ENCODE results near the gene HYAL3.

DNA sequence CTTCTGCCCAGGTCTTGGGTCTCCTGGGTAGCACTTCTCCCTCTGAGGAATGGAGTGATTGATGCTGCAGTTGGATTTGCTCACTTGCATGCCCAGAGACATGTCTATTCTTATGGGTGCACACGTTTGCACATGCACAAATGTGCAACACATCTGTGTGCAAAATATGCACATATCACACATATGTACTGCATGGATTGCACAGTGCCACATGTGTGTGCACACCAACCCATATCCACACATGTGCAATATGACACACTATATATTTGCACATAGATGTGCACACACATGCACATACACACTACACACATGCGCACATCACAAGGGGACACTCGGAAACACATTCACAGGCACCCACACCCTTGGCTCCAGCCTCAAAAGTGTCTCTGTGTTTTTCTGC lies 30.9 kb downstream of the HYAL3 start:
- TF ChIP-seq, protein P1, sequence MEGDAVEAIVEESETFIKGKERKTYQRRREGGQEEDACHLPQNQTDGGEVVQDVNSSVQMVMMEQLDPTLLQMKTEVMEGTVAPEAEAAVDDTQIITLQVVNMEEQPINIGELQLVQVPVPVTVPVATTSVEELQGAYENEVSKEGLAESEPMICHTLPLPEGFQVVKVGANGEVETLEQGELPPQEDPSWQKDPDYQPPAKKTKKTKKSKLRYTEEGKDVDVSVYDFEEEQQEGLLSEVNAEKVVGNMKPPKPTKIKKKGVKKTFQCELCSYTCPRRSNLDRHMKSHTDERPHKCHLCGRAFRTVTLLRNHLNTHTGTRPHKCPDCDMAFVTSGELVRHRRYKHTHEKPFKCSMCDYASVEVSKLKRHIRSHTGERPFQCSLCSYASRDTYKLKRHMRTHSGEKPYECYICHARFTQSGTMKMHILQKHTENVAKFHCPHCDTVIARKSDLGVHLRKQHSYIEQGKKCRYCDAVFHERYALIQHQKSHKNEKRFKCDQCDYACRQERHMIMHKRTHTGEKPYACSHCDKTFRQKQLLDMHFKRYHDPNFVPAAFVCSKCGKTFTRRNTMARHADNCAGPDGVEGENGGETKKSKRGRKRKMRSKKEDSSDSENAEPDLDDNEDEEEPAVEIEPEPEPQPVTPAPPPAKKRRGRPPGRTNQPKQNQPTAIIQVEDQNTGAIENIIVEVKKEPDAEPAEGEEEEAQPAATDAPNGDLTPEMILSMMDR (IDR thresholded peaks at IDR 0.05; ENCODE audit: insufficient read depth, low read depth, low read length), result no peak
- TF ChIP-seq EZH2 (IDR thresholded peaks at IDR 0.05; ENCODE audit: insufficient read depth, low read length), result no peak

All from astrocyte (in vitro differentiated cells and primary cell).